ENCODE data around the gene ENTPD6.

The ENTPD6 gene

DNA sequence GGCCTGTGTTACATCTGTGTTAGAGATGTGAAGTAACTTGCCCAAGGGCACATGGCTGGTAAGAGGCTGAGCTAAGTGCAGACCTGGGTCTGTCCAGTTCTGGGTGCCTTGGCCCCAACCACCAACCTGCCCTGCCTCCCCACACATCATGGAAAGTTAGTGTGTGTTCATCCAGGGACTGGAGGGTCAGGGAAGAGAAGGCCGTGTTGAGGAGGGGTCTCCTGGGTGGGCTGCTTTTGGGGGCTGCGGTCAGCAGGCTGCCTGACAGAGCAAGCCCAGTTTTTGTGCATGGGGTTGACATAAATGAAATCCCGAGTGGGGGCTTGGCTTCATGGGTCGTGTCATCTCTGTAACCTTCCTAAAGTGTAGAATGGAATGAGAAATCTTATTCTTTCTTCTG, 63.3 kb downstream of the ENTPD6 start:
- TF ChIP-seq SIN3A (IDR thresholded peaks at IDR 0.05; ENCODE audit: borderline replicate concordance, insufficient read depth, low read length): no peak
- TF ChIP-seq POLR2AphosphoS5 (IDR thresholded peaks at IDR 0.05; ENCODE audit: low read depth, low read length): no peak
- TF ChIP-seq, protein P1, sequence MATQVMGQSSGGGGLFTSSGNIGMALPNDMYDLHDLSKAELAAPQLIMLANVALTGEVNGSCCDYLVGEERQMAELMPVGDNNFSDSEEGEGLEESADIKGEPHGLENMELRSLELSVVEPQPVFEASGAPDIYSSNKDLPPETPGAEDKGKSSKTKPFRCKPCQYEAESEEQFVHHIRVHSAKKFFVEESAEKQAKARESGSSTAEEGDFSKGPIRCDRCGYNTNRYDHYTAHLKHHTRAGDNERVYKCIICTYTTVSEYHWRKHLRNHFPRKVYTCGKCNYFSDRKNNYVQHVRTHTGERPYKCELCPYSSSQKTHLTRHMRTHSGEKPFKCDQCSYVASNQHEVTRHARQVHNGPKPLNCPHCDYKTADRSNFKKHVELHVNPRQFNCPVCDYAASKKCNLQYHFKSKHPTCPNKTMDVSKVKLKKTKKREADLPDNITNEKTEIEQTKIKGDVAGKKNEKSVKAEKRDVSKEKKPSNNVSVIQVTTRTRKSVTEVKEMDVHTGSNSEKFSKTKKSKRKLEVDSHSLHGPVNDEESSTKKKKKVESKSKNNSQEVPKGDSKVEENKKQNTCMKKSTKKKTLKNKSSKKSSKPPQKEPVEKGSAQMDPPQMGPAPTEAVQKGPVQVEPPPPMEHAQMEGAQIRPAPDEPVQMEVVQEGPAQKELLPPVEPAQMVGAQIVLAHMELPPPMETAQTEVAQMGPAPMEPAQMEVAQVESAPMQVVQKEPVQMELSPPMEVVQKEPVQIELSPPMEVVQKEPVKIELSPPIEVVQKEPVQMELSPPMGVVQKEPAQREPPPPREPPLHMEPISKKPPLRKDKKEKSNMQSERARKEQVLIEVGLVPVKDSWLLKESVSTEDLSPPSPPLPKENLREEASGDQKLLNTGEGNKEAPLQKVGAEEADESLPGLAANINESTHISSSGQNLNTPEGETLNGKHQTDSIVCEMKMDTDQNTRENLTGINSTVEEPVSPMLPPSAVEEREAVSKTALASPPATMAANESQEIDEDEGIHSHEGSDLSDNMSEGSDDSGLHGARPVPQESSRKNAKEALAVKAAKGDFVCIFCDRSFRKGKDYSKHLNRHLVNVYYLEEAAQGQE (IDR thresholded peaks at IDR 0.05; ENCODE audit: insufficient read depth in 1 of 2, low read depth in 2 of 2, low read length in 2 of 2): no peak
- TF ChIP-seq TAF1 (IDR thresholded peaks at IDR 0.05; ENCODE audit: borderline replicate concordance, insufficient read depth, low read length): no peak
- no peak for TF ChIP-seq FOXP2 (optimal IDR thresholded peaks at IDR 0.05; ENCODE audit: borderline replicate concordance, extremely low read depth, extremely low read length, insufficient read depth)

DNA sequence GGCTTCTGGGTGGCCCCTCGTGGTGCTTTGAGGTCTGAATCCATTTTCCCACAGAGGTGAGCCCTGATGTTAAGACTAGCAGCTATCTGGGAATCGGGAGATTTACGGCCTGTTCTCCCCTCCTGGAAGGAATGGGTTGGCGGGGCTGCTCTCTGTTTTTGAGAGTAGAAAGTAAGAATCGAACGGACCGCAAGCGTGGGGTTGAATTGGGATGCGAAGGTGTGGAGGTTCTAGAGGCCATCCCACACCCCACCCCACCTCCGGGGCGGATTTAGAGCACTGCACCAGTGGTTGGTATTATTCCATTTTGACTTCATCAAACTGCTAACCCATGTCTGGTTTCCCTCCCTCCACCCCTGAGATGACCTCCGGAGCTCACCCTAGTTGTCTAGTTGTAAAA, 63.8 kb downstream of the ENTPD6 start:
- no peak for TF ChIP-seq SIN3A (IDR thresholded peaks at IDR 0.05; ENCODE audit: borderline replicate concordance, insufficient read depth, low read length)
- no peak for TF ChIP-seq FOXP2 (optimal IDR thresholded peaks at IDR 0.05; ENCODE audit: borderline replicate concordance, extremely low read depth, extremely low read length, insufficient read depth)
- TF ChIP-seq, protein P1 (IDR thresholded peaks at IDR 0.05; ENCODE audit: insufficient read depth in 1 of 2, low read depth in 2 of 2, low read length in 2 of 2): no peak
- no peak for TF ChIP-seq TAF1 (IDR thresholded peaks at IDR 0.05; ENCODE audit: borderline replicate concordance, insufficient read depth, low read length)

DNA sequence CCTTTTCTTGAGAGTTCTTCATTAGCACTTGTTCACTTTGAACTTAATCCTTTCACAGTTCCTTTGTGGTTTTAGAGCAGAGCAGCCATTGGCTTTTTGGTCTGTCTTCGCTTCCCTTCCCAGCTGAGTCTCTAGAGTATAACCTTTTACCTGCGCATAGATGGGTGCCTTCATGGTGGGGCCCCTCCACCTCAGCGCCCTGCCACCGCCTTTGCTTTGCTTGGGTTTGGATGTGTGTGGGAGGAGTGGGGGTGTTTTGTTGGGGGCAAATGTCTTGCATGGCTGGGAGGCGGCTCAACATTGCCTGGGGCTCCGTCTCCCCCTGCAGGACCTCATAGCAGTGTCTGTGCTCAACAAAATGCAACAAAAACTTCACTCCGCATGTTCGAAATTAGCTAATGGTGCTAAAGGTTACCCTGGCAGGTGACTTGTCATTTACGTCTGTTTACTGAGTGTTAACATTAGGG, 64.3 kb downstream of the ENTPD6 start:
- TF ChIP-seq POLR2AphosphoS5 (IDR thresholded peaks at IDR 0.05; ENCODE audit: low read depth, low read length) (no peak), TAF1 (IDR thresholded peaks at IDR 0.05; ENCODE audit: borderline replicate concordance, insufficient read depth, low read length) (no peak), FOXP2 (optimal IDR thresholded peaks at IDR 0.05; ENCODE audit: borderline replicate concordance, extremely low read depth, extremely low read length, insufficient read depth) (no peak), SIN3A (IDR thresholded peaks at IDR 0.05; ENCODE audit: borderline replicate concordance, insufficient read depth, low read length) (no peak)
- TF ChIP-seq, protein P1 (IDR thresholded peaks at IDR 0.05; ENCODE audit: insufficient read depth in 1 of 2, low read depth in 2 of 2, low read length in 2 of 2): no peak

DNA sequence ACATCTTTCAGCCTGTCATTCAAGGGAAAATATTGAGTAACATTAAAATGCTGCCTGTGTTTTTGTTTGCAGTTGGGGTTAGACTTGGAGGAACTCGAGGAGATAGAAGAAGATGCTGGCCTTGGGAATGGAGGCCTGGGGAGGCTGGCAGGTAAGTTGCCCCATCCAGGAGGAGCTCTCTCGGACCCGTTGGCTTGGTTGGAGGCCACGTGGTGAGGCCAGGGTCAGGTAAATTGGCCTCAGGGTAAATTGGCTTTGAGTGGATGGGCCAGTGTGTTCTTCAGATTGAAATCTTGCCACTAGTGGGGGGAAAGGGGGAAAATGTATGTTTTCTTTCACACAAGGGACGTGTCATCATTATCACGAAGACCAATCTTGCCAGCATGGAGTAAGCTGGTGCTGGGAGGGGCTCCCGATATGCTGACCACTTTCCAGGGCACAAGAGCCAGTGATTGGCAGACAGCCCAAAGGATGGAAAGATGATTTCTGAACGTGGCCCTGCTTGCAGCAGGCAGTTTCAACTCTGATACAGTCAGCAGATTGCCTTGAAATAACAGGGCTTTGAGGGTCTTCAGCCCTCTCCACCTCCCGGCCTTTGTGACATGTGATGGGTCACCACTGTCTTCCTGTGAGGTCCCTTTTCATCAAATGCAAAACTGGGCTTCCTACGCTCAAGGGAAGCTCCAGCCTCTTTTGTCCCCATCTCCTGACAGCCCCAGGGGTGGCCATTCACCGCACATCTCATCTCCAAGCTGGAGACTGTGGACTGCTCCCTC, 73.7 kb downstream of the ENTPD6 start:
- TF ChIP-seq, protein P1 (IDR thresholded peaks at IDR 0.05; ENCODE audit: insufficient read depth in 1 of 2, low read depth in 2 of 2, low read length in 2 of 2): no peak
- TF ChIP-seq FOXP2 (optimal IDR thresholded peaks at IDR 0.05; ENCODE audit: borderline replicate concordance, extremely low read depth, extremely low read length, insufficient read depth): no peak
- no peak for TF ChIP-seq POLR2AphosphoS5 (IDR thresholded peaks at IDR 0.05; ENCODE audit: low read depth, low read length)
- TF ChIP-seq TAF1 (IDR thresholded peaks at IDR 0.05; ENCODE audit: borderline replicate concordance, insufficient read depth, low read length): no peak
- no peak for TF ChIP-seq SIN3A (IDR thresholded peaks at IDR 0.05; ENCODE audit: borderline replicate concordance, insufficient read depth, low read length)
